Heart left ventricle (tissue), 13 donors: ENCODE data around the gene ZNF521.

Experiments
- CTCF ChIP-seq, 12 donors: fragments of 200-600 bp; sonication (generic) in 4 of 12; IDR thresholded peaks; one replicate each; pipeline versions ENCODE4 v1.5.0 to v1.8.0; 2018 to 2022; ENCODE audit warnings: antibody characterized with exemption in 12 of 12, mild to moderate bottlenecking in 5 of 12
- POLR2A ChIP-seq, 2 donors: fragments of 450-650 bp; IDR thresholded peaks; one replicate each; pipeline ENCODE4 v1.6.1; 2017; ENCODE audit warnings: antibody characterized with exemption in 2 of 2, mild to moderate bottlenecking in 2 of 2, moderate library complexity in 2 of 2
- donor health status: ischemic (EF 13 %, LVEDD 7.1; RV severe dilation, severe dysfunction).
- donor health status: DM: no; HTN: yes; CAD: no.
- donor health status: DM: no; HTN: no; CAD: no.
- donor health status: ischemic (EF 25% LVEDD 6.9; RV normal size, moderate dysfunction).
- donor health status: ischemic (EF 25% LVEDD 5.7; RV mildly dilated, moderate dysfunction).
- donor health status: ischemic (EF 35%, LVEDD 5.7; RV mildly dilated, moderate dysfunction).
- donor health status: nonischemic (EF 11% LVEDD 7.7; RV severe dilation, severe dysfunction).
- donor health status: DM: yes; HTN: yes; CAD: no.
- donor health status: PGD.
- donor health status: ischemic (EF 29% LVEDD 5.4; RV normal size, mild dysfunction).
- donor health status: nonischemic (EF 23%, LVEDD 6.1; RV moderate dilation, normal function).

- no peak for TF ChIP-seq CTCF (IDR thresholded peaks at IDR 0.05)
- TF ChIP-seq POLR2A (IDR thresholded peaks at IDR 0.05), result no peak
Observed at GRCh38 chr18:25274926-25275325, 77.0 kb downstream of the ZNF521 start.
